ENCODE data around the gene SELENOV. TPM values are rescaled to one million over a fixed set of nuclear protein-coding genes. Genes with fewer than 3 reads are reported as not detected.

The SELENOV gene
- total RNA-seq, 2 experiments from 2014 or later = not detected

DNA sequence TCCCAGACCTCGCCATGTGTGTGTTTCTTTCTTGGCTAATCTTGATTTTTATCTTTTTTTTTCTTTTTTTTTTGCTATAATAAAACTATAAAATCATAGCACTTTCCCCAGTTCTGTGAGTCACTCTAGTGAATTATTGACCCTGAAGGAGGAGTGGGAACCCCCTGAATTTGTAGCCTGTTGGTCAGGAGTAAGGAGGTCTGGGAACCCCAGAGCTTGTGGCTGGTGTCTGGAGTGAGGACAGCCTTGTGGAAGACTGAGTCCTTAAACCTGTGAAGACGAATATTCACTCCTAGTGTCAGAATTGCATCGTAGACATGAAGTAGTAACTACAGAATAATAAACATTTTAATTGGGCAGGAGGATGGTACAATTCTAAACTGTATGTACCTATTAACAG lies 10.3 kb downstream of the SELENOV start:
- Mint-ChIP-seq H3K27me3 (no peaks in the 10 kb centered on the region), H3K27ac (no peak overlapping the region), H3K4me1 (ENCODE audit: low read depth) (peaks cover 4% of the 10 kb centered on the region), H3K9me3 (no peaks in the 10 kb centered on the region), H3K4me3 (no peak overlapping the region), H3K36me3 (no peaks in the 10 kb centered on the region)
- intact Hi-C loops (cut with micrococcal nuclease) = no loop called here
- CTCF ChIA-PET = interaction anchor here (0.8 to 1.7 kb wide), 6 partner anchors 9 to 128 kb away, joined by 3 to 5 read pairs (median 4); partner anchors contain the start of gene DLL3
- POLR2A ChIA-PET = no interaction called here
- DNase-seq = no peak

DNA sequence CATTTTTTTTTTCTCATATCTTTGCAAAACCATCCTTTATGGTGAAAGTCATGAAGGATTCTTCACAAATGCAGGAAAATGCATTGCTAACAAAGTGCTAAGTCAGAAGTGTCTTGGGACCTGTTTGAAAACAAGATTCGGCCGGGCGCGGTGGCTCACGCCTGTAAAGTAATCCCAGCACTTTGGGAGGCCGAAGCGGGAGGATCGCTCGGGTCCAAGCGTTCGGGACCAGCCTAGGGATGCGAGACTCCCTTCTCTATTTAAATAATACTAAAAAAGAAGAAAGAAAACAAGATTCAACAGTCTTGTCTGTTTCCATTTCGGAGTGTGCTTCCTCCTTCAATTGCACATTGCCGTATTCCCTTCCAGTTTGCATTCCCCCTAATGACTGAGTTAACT lies 16.9 kb downstream of the SELENOV start:
- CTCF ChIA-PET = interaction anchor here (0.7 to 6.2 kb wide), 13 partner anchors 9 to 421 kb away, joined by 3 to 59 read pairs (median 7); partner anchors contain the start of genes DLL3, RPS16 and SELENOV
- Mint-ChIP-seq H3K4me3 (peak overlapping the region; percentile 91), H3K27me3 (no peaks in the 10 kb centered on the region)

DNA sequence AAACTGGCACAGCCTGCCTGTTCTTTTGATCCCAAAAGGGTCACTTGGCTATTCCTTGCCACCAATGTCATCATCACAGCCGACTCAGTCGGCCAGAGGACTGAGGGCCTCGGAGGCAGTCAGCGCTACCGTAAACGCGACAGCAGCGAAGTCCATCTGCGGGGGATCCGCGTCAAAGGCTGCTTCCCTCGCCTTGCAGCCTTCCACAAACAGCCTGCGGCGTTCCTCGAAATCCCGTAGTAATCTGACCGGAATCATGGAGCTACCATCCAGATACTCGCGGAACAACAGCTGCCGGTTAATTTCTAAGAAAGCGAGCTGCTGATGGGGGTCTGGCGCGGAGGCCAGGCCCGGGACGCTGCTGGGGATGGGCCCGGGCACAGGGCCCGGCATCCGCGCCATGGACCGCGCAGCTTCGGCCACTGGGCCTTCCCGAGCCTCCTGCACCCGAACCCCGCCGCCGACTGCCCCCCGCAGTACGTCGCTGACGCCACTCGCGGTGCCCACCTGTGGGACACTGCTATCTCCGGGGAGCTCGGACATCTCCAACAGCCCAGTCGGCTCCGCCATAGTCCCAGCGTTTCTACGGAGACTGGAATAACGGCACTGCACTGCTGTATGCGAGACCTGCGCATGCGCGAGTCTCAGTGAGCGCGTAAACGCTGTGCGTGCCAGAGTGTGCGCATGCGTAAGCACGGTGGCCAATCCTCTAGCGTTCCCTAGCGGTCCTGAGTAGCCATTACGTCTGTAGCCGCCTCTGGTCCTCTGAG lies 17.5 kb downstream of the SELENOV start, which contains the start of gene EID2B:
TSS of gene EID2B (minus strand) at position 620 of the 770 bp plus-strand sequence. CDS start at position 570, 50 bp downstream.
- H3K27ac Mint-ChIP-seq = peak within 1 kb of the TSS; percentile 65
- DNase-seq = peak; percentile 96
- CTCF ChIA-PET = interaction anchor here (0.7 to 6.2 kb wide), 25 partner anchors 8 to 421 kb away, joined by 3 to 59 read pairs (median 5); partner anchors contain the start of genes DLL3, RPS16 and SELENOV
- POLR2A ChIA-PET = interaction anchor here (0.5 to 1.5 kb wide), 8 partner anchors 10 to 410 kb away, joined by 3 to 16 read pairs (median 3); partner anchors contain the start of gene RPS16
- H3K4me3 Mint-ChIP-seq = peak within 1 kb of the TSS; percentile 91
- H3K9me3 Mint-ChIP-seq = no peaks in the 10 kb centered on the region
- H3K4me1 Mint-ChIP-seq (ENCODE audit: low read depth) = peaks cover 20% of the 10 kb centered on the region
- no peaks in the 10 kb centered on the region for H3K36me3 Mint-ChIP-seq
- H3K27me3 Mint-ChIP-seq = no peaks in the 10 kb centered on the region
- intact Hi-C loops (cut with micrococcal nuclease) = loop anchor here (1.0 to 5.0 kb wide), 6 partner anchors 8 to 190 kb away; partner anchors contain the start of genes DLL3, EID2, SAMD4B and TIMM50

More for the DNA sequence above, 16.9 kb downstream of the SELENOV start:
- Mint-ChIP-seq H3K9me3 (no peaks in the 10 kb centered on the region), H3K4me1 (ENCODE audit: low read depth) (peaks cover 18% of the 10 kb centered on the region), H3K36me3 (no peaks in the 10 kb centered on the region), H3K27ac (peak overlapping the region; percentile 60)
- intact Hi-C loops (cut with micrococcal nuclease) = loop anchor here (1.0 to 5.0 kb wide), 6 partner anchors 8 to 190 kb away; partner anchors contain the start of genes DLL3, EID2, SAMD4B and TIMM50
- POLR2A ChIA-PET = interaction anchor here (0.5 to 1.5 kb wide), 5 partner anchors 91 to 214 kb away, joined by 3 to 16 read pairs (median 3); partner anchors contain the start of gene RPS16
- no peak for DNase-seq

DNA sequence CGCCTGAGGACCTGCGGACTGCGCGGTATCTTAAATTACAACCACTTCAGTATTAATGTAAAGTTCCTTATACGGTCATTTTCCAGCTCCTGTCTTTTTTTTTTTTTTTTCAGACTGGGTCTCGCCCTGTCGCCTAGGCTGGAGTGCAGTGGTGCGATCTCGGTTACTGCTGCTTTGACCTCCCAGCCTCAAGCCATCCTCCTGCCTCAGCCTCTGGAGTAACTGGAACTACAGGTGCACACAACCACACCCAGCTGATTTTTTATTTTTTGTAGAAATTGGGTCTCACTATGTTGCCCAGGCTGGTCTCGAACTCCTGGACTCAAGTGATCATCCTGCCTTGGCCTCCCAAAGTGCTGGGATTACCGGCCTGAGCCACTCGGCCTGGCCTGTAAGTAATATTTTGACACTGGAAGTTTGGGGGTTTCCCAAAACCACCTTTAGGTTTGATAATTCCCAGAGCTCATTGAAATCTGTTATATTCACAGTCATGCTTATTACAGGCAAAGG lies 18.1 kb downstream of the SELENOV start:
- no peak for DNase-seq
- intact Hi-C loops (cut with micrococcal nuclease) = loop anchor here (2.0 to 5.0 kb wide), 4 partner anchors 34 to 191 kb away; partner anchors contain the start of genes DLL3, SAMD4B and TIMM50
- Mint-ChIP-seq H3K27me3 (no peaks in the 10 kb centered on the region), H3K9me3 (no peaks in the 10 kb centered on the region), H3K4me1 (ENCODE audit: low read depth) (peaks cover 26% of the 10 kb centered on the region), H3K36me3 (no peaks in the 10 kb centered on the region), H3K4me3 (peak overlapping the region; percentile 52), H3K27ac (no peak overlapping the region)
- ChIA-PET CTCF (interaction anchor here (0.7 to 6.2 kb wide), 24 partner anchors 7 to 422 kb away, joined by 3 to 59 read pairs (median 5); partner anchors contain the start of genes DLL3, RPS16, SELENOV and SUPT5H), POLR2A (interaction anchor here (0.6 to 1.5 kb wide), 5 partner anchors 9 to 411 kb away, joined by 3 to 16 read pairs (median 3); partner anchors contain the start of gene RPS16)

GRCh38 chr19:39533791-39534190 lies 18.9 kb downstream of the SELENOV start:
- H3K4me3 Mint-ChIP-seq = no peak overlapping the region
- H3K4me1 Mint-ChIP-seq (ENCODE audit: low read depth) = peaks cover 28% of the 10 kb centered on the region
- H3K36me3 Mint-ChIP-seq = peaks cover 3% of the 10 kb centered on the region
- ChIA-PET POLR2A (interaction anchor here (1.0 to 1.5 kb wide), 4 partner anchors 50 to 98 kb away, joined by 3 to 6 read pairs (median 3); partner anchors contain the start of gene RPS16), CTCF (interaction anchor here (0.7 to 6.2 kb wide), 17 partner anchors 8 to 139 kb away, joined by 3 to 59 read pairs (median 5); partner anchors contain the start of genes DLL3, RPS16 and SUPT5H)
- no peaks in the 10 kb centered on the region for H3K9me3 Mint-ChIP-seq
- intact Hi-C loops (cut with micrococcal nuclease) = loop anchor here (2.0 to 5.0 kb wide), 4 partner anchors 35 to 191 kb away; partner anchors contain the start of genes DLL3, SAMD4B and TIMM50
- H3K27ac Mint-ChIP-seq = no peak overlapping the region
- DNase-seq = no peak
- H3K27me3 Mint-ChIP-seq = no peaks in the 10 kb centered on the region

GRCh38 chr19:39539165-39539517 lies 24.2 kb downstream of the SELENOV start:
- no peaks in the 10 kb centered on the region for H3K9me3 Mint-ChIP-seq
- peak overlapping the region; percentile 93 for H3K4me3 Mint-ChIP-seq
- peaks cover 45% of the 10 kb centered on the region for H3K4me1 Mint-ChIP-seq (ENCODE audit: low read depth)
- H3K36me3 Mint-ChIP-seq = peaks cover 10% of the 10 kb centered on the region
- POLR2A ChIA-PET = interaction anchor here (0.7 to 1.4 kb wide), 6 partner anchors 31 to 148 kb away, joined by 3 to 15 read pairs (median 4); partner anchors contain the start of genes DLL3, MED29, PAF1 and RPS16
- DNase-seq = no peak
- peaks cover 2% of the 10 kb centered on the region for H3K27me3 Mint-ChIP-seq
- peak overlapping the region; percentile 87 for H3K27ac Mint-ChIP-seq
- intact Hi-C loops (cut with micrococcal nuclease) = no loop called here
- CTCF ChIA-PET = interaction anchor here (0.8 to 1.2 kb wide), 3 partner anchors 41 to 137 kb away, joined by 3 to 4 read pairs (median 3); no protein-coding TSS in a partner anchor

GRCh38 chr19:39539518-39540332 lies 24.8 kb downstream of the SELENOV start, which contains the start of gene EID2:
Gene EID2, minus strand, starts transcription at chr19:39540161. Its CDS starts 82 bp downstream, at chr19:39540079.
- Mint-ChIP-seq H3K27ac (peak within 1 kb of the TSS; percentile 96), H3K27me3 (peaks cover 2% of the 10 kb centered on the region), H3K4me1 (ENCODE audit: low read depth) (peaks cover 51% of the 10 kb centered on the region), H3K9me3 (no peaks in the 10 kb centered on the region), H3K4me3 (peak within 1 kb of the TSS; percentile 94), H3K36me3 (peaks cover 10% of the 10 kb centered on the region)
- intact Hi-C loops (cut with micrococcal nuclease) = loop anchor here (1.0 to 5.0 kb wide), 5 partner anchors 7 to 412 kb away; partner anchors contain the start of genes EID2B and PAK4
- ChIA-PET CTCF (interaction anchor here (0.6 to 2.3 kb wide), 9 partner anchors 37 to 219 kb away, joined by 3 to 13 read pairs (median 4); no protein-coding TSS in a partner anchor), POLR2A (interaction anchor here (0.7 to 1.4 kb wide), 6 partner anchors 31 to 148 kb away, joined by 3 to 15 read pairs (median 4); partner anchors contain the start of genes DLL3, MED29, PAF1 and RPS16)
- DNase-seq = peak; percentile 98

DNA sequence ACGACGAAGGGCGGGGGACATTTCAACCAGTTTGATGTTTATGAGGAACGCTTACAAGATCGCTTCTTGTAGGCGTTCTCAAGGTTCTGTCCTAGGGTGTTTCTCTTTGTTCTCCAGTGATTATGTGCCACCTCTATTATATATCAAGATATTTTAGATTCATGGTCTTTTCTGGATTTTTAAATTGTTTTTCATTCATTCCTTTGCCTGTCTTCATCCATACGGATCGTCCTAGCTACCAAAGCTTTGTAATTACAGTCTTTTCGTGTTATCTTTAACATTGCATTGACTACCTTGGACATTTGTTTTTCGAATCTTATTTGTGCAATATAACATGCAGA lies 25.4 kb downstream of the SELENOV start:
- peak overlapping the region; percentile 96 for H3K27ac Mint-ChIP-seq
- H3K27me3 Mint-ChIP-seq = peaks cover 2% of the 10 kb centered on the region
- no peaks in the 10 kb centered on the region for H3K9me3 Mint-ChIP-seq
- intact Hi-C loops (cut with micrococcal nuclease) = loop anchor here (1.0 to 5.0 kb wide), 5 partner anchors 8 to 413 kb away; partner anchors contain the start of genes EID2B and PAK4
- ChIA-PET POLR2A (interaction anchor here (1.9 kb wide), 1 partner anchor 105 kb away, joined by 6 read pairs; the partner anchor contains the start of gene RPS16), CTCF (interaction anchor here (0.9 to 2.3 kb wide), 6 partner anchors 37 to 132 kb away, joined by 3 to 13 read pairs (median 8); no protein-coding TSS in a partner anchor)
- peaks cover 54% of the 10 kb centered on the region for H3K4me1 Mint-ChIP-seq (ENCODE audit: low read depth)
- H3K4me3 Mint-ChIP-seq = peak overlapping the region; percentile 94
- H3K36me3 Mint-ChIP-seq = peaks cover 10% of the 10 kb centered on the region
- no peak for DNase-seq

DNA sequence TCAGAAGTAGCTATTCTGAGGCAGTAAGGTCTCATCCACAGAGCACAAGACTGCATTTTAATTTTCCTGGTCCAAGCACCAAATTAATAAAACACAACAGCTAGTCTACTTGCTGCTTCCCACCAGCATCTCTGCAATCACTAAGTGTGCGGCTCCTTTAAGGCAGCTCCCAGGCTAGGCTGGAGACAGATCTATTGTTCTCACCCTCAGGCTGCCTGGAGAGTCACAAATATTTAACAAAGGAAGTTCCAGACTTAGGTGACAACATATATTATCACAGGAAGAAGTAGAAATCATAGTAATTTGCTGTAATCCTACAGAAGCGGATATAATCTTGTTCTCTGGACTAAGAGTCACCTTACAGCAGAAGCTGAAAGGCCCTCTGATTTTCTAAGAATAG lies 27.3 kb downstream of the SELENOV start:
- no peak for DNase-seq
- CTCF ChIA-PET = interaction anchor here (0.5 to 2.3 kb wide), 8 partner anchors 8 to 428 kb away, joined by 3 to 12 read pairs (median 3); partner anchors contain the start of gene EID2B
- Mint-ChIP-seq H3K4me1 (ENCODE audit: low read depth) (peaks cover 63% of the 10 kb centered on the region), H3K4me3 (no peak overlapping the region), H3K9me3 (no peaks in the 10 kb centered on the region), H3K27ac (no peak overlapping the region), H3K27me3 (peaks cover 2% of the 10 kb centered on the region), H3K36me3 (peaks cover 10% of the 10 kb centered on the region)
- POLR2A ChIA-PET = interaction anchor here (1.2 to 1.9 kb wide), 2 partner anchors 10 to 106 kb away, joined by 3 to 6 read pairs; partner anchors contain the start of genes EID2B and RPS16
- intact Hi-C loops (cut with micrococcal nuclease) = loop anchor here (5.0 kb wide), 2 partner anchors 135 to 415 kb away; partner anchors contain the start of gene PAK4

GRCh38 chr19:39543477-39543857 lies 28.5 kb downstream of the SELENOV start:
- intact Hi-C loops (cut with micrococcal nuclease) = loop anchor here (5.0 kb wide), 2 partner anchors 134 to 416 kb away; partner anchors contain the start of gene PAK4
- Mint-ChIP-seq H3K27me3 (peaks cover 2% of the 10 kb centered on the region), H3K36me3 (peaks cover 7% of the 10 kb centered on the region), H3K4me3 (no peak overlapping the region), H3K4me1 (ENCODE audit: low read depth) (peaks cover 54% of the 10 kb centered on the region), H3K27ac (peak overlapping the region; percentile 15), H3K9me3 (no peaks in the 10 kb centered on the region)
- ChIA-PET CTCF (interaction anchor here (1.0 to 2.7 kb wide), 3 partner anchors 10 to 132 kb away, joined by 3 to 8 read pairs (median 4); partner anchors contain the start of gene EID2B), POLR2A (no interaction called here)
- no peak for DNase-seq

Measured in activated CD4-positive, alpha-beta memory T cell treated with anti-CD3 and anti-CD28 coated beads for 36 hours (primary cell).